DOHH2 (cell line): ENCODE measurements around the gene PRRT2.
"Not testable (repeated sequence)": the region's sequence is repeated elsewhere in the genome, so short reads cannot be mapped to it uniquely, and the experiment has no call there.

Source experiments
- H3F3A ChIP-seq: fragments of 200-600 bp; sonication (generic), shearing (Covaris generic); 2 replicates; pipeline ENCODE4 v1.6.0; 2016; ENCODE audit warnings: antibody characterized with exemption, mild to moderate bottlenecking; ENCODE audit not compliant: control insufficient read depth, insufficient read depth
- H3K27ac ChIP-seq: fragments of 200-600 bp; sonication (generic); 2 replicates; pipeline ENCODE4 v1.5.1; 2014; ENCODE audit warnings: low read depth, mild to moderate bottlenecking, low read length, moderate library complexity
- H3K27me3 ChIP-seq: fragments of 200-600 bp; sonication (generic); 2 replicates; pipeline ENCODE4 v1.6.1; 2014; ENCODE audit warnings: mild to moderate bottlenecking, low read length, mixed read lengths; ENCODE audit not compliant: control insufficient read depth
- H3K36me3 ChIP-seq: fragments of 200-600 bp; sonication (generic); 2 replicates; pipeline ENCODE4 v1.6.1; 2014; ENCODE audit warnings: mild to moderate bottlenecking, low read length, moderate library complexity, mixed read lengths; ENCODE audit not compliant: control insufficient read depth
- H3K4me1 ChIP-seq: fragments of 200-600 bp; sonication (generic); 2 replicates; pipeline ENCODE4 v1.6.1; 2014; ENCODE audit warnings: mild to moderate bottlenecking, low read length, mixed read lengths; ENCODE audit not compliant: control insufficient read depth
- H3K4me2 ChIP-seq: fragments of 200-600 bp; sonication (generic); 2 replicates; pipeline ENCODE4 v1.6.0; 2014; ENCODE audit warnings: mild to moderate bottlenecking, low read length, moderate library complexity
- H3K4me3 ChIP-seq: fragments of 200-600 bp; sonication (generic); 2 replicates; pipeline ENCODE4 v1.5.1; 2014; ENCODE audit warnings: mild to moderate bottlenecking, low read length, mixed read lengths
- H3K79me2 ChIP-seq: fragments of 200-600 bp; sonication (generic); 2 replicates; pipeline ENCODE4 v1.6.1; 2014; ENCODE audit warnings: mild to moderate bottlenecking, low read length, mixed read lengths; ENCODE audit not compliant: control insufficient read depth
- H3K9me2 ChIP-seq: fragments of 200-600 bp; sonication (generic); replicated peaks from 2 replicates; pipeline ENCODE4 v1.6.1; 2014; ENCODE audit warnings: mild to moderate bottlenecking, low read length, mixed read lengths; ENCODE audit not compliant: control insufficient read depth
- H3K9me3 ChIP-seq: fragments of 200-600 bp; sonication (generic); 2 replicates; pipeline ENCODE4 v1.6.1; 2014; ENCODE audit warnings: antibody characterized with exemption, low read length, mixed read lengths; ENCODE audit not compliant: control insufficient read depth, insufficient read depth
- H4K20me1 ChIP-seq: fragments of 200-600 bp; sonication (generic); 2 replicates; pipeline ENCODE4 v1.6.0; 2014; ENCODE audit warnings: low read depth, mild to moderate bottlenecking, antibody characterized with exemption, low read length, moderate library complexity; ENCODE audit not compliant: control insufficient read depth, insufficient read depth
- EZH2phosphoT487 ChIP-seq: fragments of 200-600 bp; sonication (generic); IDR thresholded peaks from 2 replicates; pipeline ENCODE4 v1.6.1; 2017; ENCODE audit warnings: borderline replicate concordance, mild to moderate bottlenecking, antibody characterized with exemption, low read length, moderate library complexity, mixed read lengths
- TF ChIP-seq, protein P1 (sequence below): fragments of 200-600 bp; sonication (generic); IDR thresholded peaks from one replicate; pipeline ENCODE4 v1.5.1; 2014; ENCODE audit warnings: antibody characterized with exemption, mild to moderate bottlenecking, low read depth, low read length; ENCODE audit not compliant: poor library complexity, severe bottlenecking

The PRRT2 gene

DNA sequence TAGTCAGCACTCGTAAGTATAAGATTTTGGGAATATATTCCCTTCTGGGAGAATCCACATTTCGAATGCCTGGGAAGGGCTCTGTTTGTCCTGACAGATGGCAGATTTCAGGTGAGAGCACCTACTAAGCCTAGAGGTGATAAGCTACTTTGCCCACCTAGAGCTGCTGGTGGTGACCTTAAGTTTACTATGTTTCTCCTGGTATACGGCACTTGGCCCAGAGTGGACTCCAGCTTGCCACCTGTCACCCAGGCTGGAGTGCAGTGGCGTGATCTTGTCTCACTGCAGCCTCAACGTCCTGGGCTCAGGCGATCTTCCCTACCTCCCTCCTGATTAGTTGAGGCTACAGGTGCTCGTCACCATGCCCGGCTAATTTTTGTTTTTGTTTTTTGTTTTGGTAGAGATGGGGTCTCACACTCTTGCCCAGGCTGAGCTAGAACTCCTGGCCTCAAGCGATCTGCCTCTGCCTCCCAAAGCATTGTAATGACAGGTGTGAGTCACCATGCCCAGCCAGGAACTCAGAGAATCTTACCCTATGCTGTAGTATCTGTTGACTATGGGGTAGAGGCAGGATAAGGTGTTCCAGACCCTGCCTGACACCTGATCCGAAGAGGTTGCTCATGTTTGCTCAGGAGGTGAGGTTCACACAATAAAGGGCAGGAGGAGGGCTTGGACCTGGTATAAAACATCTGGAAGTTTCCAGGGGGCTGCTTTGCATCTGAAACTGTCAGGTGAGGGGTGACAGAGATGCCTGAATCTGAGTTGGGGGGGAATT, 34.2 kb upstream of the PRRT2 start, which contains the start of gene ZG16:
TSS of gene ZG16 (plus strand) at position 681 of the 775 bp plus-strand sequence. CDS start 1,011 bp downstream, outside the sequence.
- Histone ChIP-seq H3K9me2 (no peaks in the 10 kb centered on the region), H3K4me3 (no peak within 1 kb of the TSS), H3K4me1 (no peaks in the 10 kb centered on the region), H3K4me2 (no peak within 1 kb of the TSS), H3K9me3 (no peaks in the 10 kb centered on the region), H3K27me3 (peaks cover 14% of the 10 kb centered on the region; the same call in 1 of the 2 replicates), H4K20me1 (no peaks in the 10 kb centered on the region), H3K36me3 (no peaks in the 10 kb centered on the region), H3F3A (no peaks in the 10 kb centered on the region), H3K27ac (no peak within 1 kb of the TSS), H3K79me2 (no peaks in the 10 kb centered on the region)
- no peak for TF ChIP-seq EZH2phosphoT487
- TF ChIP-seq, protein P1, sequence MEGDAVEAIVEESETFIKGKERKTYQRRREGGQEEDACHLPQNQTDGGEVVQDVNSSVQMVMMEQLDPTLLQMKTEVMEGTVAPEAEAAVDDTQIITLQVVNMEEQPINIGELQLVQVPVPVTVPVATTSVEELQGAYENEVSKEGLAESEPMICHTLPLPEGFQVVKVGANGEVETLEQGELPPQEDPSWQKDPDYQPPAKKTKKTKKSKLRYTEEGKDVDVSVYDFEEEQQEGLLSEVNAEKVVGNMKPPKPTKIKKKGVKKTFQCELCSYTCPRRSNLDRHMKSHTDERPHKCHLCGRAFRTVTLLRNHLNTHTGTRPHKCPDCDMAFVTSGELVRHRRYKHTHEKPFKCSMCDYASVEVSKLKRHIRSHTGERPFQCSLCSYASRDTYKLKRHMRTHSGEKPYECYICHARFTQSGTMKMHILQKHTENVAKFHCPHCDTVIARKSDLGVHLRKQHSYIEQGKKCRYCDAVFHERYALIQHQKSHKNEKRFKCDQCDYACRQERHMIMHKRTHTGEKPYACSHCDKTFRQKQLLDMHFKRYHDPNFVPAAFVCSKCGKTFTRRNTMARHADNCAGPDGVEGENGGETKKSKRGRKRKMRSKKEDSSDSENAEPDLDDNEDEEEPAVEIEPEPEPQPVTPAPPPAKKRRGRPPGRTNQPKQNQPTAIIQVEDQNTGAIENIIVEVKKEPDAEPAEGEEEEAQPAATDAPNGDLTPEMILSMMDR: no peak

GRCh38 chr16:29779474-29779873, 32.5 kb upstream of the PRRT2 start:
- TF ChIP-seq EZH2phosphoT487: no peak
- TF ChIP-seq, protein P1: no peak
- H3K9me2 ChIP-seq: no peaks in the 10 kb centered on the region
- no peak overlapping the region for H3K27ac ChIP-seq
- H3K4me2 ChIP-seq: no peak overlapping the region
- no peaks in the 10 kb centered on the region for H3K9me3 ChIP-seq
- H4K20me1 ChIP-seq: no peaks in the 10 kb centered on the region
- no peak overlapping the region for H3K4me3 ChIP-seq
- H3K4me1 ChIP-seq: no peaks in the 10 kb centered on the region
- H3K27me3 ChIP-seq: peaks cover 14% of the 10 kb centered on the region; the same call in 1 of the 2 replicates
- no peaks in the 10 kb centered on the region for H3K79me2 ChIP-seq
- no peaks in the 10 kb centered on the region for H3K36me3 ChIP-seq
- no peaks in the 10 kb centered on the region for H3F3A ChIP-seq

DNA sequence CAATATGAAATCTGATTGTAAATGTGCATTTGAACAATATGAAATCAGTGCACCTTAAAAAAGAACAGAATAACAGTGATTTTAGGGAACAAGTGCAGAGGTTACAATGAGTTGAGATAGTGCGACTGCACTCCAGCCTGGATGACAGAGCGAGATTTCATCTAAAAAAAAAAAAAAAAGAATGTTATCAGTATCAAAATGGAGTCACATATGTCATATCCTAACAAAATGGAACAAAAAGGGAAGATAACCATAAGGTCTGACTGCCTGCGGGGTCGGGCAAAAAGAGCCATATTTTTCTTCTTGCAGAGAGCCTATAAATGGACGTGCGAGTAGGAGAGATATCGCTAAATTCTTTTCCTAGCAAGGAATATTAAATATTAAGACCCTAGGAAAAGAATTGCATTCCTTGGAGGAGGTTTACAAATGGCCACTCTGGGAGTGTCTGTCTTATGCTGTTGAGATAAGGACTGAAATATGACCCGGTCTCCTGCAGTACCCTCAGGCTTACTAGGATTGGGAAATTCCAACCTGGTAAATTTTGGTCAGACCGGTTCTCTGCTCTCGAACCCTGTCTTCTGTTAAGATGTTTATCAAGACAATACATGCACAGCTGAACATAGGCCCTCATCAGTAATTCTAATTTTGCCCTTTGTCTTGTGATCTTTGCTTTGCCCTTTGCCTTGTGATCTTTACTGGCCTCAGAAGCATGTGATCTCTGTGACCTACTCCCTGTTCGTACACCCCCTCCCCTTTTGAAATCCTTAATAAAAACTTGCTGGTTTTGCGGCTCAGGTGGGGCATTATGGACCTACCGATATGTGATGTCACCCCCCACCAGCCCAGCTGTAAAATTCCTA, 28.7 kb upstream of the PRRT2 start:
- not testable (repeated sequence) for H3K79me2 ChIP-seq

More for the DNA sequence above, 28.7 kb upstream of the PRRT2 start:
- not testable (repeated sequence) for H4K20me1 ChIP-seq, H3K4me3 ChIP-seq, H3K36me3 ChIP-seq, H3K9me2 ChIP-seq, H3K27ac ChIP-seq, H3F3A ChIP-seq, H3K9me3 ChIP-seq, H3K4me2 ChIP-seq, H3K4me1 ChIP-seq
- peaks cover 10% of the 10 kb centered on the region; the same call in 1 of the 2 replicates for H3K27me3 ChIP-seq
